HG02678 (cell line): Measurements from ENCODE around the gene NCKAP5.

Source experiments
- ATAC-seq: cut with Tn5 transposase; IDR thresholded peaks from one replicate; pipeline ENCODE4 v1.9.1; 2021; ENCODE audit warnings: mild to moderate bottlenecking, moderate library complexity; ENCODE audit not compliant: unreplicated experiment

NCKAP5 gene

GRCh38 chr2:133498662-133499585 is 69.3 kb downstream of the NCKAP5 start:
- ATAC-seq: peak; percentile 68

GRCh38 chr2:133497951-133498565 is 70.2 kb downstream of the NCKAP5 start:
- no peak for ATAC-seq

- ATAC-seq: no peak
These were observed 70.9 kb downstream of the NCKAP5 start for GRCh38 chr2:133497270-133497893.

GRCh38 chr2:133496501-133497269 is 71.6 kb downstream of the NCKAP5 start:
- no peak for ATAC-seq

GRCh38 chr2:133495226-133495625 is 73.0 kb downstream of the NCKAP5 start:
- ATAC-seq: no peak

- no peak for ATAC-seq
These were observed 75.4 kb downstream of the NCKAP5 start for GRCh38 chr2:133492719-133493380.

GRCh38 chr2:133490411-133490980 is 77.8 kb downstream of the NCKAP5 start:
- no peak for ATAC-seq

- ATAC-seq: no peak
These were observed 78.4 kb downstream of the NCKAP5 start for GRCh38 chr2:133489641-133490410.

- no peak for ATAC-seq
These were observed 79.1 kb downstream of the NCKAP5 start for GRCh38 chr2:133489146-133489545.

GRCh38 chr2:133486771-133487191 is 81.5 kb downstream of the NCKAP5 start:
- no peak for ATAC-seq

GRCh38 chr2:133485868-133486267 is 82.4 kb downstream of the NCKAP5 start:
- no peak for ATAC-seq

- peak; percentile 66 for ATAC-seq
These were observed 83.5 kb downstream of the NCKAP5 start for GRCh38 chr2:133484784-133485183.

- no peak for ATAC-seq
These were observed 84.2 kb downstream of the NCKAP5 start for GRCh38 chr2:133484106-133484505.

- no peak for ATAC-seq
These were observed 85.1 kb downstream of the NCKAP5 start for GRCh38 chr2:133483181-133483580.

- no peak for ATAC-seq
These were observed 87.4 kb downstream of the NCKAP5 start for GRCh38 chr2:133480707-133481429.

- ATAC-seq: no peak
These were observed 90.7 kb downstream of the NCKAP5 start for GRCh38 chr2:133477616-133477990.

- ATAC-seq: no peak
These were observed 91.2 kb downstream of the NCKAP5 start for GRCh38 chr2:133476931-133477615.

GRCh38 chr2:133476286-133476685 is 92.0 kb downstream of the NCKAP5 start:
- ATAC-seq: no peak
